Retinal pigment epithelial cell (primary cell): ENCODE data around the gene WHRN.

ENCODE experiments used
- DNase-seq: peaks from one replicate; pipeline ENCODE4 v3.0.0-alpha.2; 2010; ENCODE audit warnings: low read depth
- H3K4me3 ChIP-seq: 2 replicates; pipeline ENCODE4 v1.5.1; 2011; ENCODE audit warnings: mild to moderate bottlenecking, low read length, control low read depth, moderate library complexity
- TF ChIP-seq, protein P1 (sequence below): conservative IDR thresholded peaks from 2 replicates; pipeline ENCODE4 v1.5.1; 2011; ENCODE audit warnings: low read depth, low read length, control low read depth, inconsistent platforms

Gene WHRN

DNA sequence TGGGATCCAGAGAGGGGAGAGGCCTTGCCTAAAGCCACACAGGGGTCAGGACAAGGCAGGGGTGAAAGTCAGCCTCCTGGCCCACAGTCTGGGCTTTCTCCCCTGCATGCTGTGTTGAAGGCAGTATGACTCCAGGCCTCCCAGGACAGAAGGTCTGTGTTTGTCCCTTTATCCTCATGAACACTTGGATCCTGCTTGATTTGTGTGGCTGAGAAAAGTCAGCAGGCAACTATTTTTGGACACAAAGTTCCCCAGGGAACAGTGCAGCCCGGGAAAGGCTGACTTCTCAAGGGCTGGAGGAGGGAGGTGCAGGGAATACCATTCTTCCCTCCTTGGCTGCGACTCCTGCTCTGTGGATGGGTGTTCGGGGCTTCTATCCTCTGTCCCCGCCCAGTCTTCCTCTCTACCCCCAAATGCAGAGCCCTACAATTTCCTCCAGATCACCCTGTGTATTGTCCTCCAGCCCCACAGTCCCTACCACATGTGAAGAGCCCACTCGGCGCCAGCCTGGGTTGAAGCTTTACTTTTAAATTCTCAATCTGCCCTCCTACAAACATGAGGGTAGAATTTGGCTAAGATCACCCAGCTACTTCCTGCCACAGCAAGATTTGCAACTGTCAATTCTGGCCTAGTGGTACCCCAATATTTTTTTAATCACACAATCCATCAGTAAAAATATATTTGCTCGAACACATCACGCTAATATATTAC is 121.6 kb downstream of the WHRN start:
- TF ChIP-seq, protein P1, sequence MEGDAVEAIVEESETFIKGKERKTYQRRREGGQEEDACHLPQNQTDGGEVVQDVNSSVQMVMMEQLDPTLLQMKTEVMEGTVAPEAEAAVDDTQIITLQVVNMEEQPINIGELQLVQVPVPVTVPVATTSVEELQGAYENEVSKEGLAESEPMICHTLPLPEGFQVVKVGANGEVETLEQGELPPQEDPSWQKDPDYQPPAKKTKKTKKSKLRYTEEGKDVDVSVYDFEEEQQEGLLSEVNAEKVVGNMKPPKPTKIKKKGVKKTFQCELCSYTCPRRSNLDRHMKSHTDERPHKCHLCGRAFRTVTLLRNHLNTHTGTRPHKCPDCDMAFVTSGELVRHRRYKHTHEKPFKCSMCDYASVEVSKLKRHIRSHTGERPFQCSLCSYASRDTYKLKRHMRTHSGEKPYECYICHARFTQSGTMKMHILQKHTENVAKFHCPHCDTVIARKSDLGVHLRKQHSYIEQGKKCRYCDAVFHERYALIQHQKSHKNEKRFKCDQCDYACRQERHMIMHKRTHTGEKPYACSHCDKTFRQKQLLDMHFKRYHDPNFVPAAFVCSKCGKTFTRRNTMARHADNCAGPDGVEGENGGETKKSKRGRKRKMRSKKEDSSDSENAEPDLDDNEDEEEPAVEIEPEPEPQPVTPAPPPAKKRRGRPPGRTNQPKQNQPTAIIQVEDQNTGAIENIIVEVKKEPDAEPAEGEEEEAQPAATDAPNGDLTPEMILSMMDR: no peak
- DNase-seq: no peak
- no peak overlapping the region for H3K4me3 ChIP-seq

DNA sequence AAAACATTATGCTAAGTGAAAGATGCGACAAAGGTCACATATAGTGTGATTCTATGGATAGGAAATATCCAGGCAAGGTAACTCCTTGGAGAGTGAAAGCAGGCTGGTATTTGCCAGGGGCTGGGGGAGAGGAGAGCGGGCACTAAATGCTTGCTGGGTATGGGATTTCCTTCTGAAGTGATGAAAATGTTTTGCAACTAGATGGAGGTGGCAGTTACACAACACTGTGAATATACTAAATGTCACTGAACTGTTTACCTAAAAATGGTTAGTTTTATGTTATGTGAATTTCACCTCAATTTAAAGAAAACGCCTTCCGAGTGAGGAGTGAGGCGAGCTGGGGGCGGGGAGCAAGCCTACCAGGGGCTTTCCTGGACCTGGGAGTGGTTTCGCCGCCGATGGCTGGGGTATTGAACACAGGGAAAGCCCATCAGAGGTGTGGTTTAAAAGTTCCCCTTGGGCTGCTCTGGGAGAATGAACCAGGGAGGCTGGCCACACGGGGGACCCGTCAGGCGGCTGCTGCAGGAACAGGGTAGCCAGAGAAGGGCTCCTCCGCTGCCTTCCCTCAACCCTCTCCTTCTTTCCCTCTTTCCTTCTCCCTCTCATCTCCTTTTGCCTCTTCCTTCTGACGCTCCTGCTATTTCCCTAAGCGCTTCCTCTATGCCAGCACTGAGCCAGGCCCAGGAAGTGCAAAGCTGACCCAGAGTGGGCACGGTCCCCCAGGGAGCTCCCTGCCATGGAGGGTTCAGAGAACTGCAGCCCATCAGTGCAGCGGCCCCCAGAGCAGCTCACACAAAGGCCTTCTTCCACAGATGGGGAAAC is 122.4 kb downstream of the WHRN start:
- DNase-seq: no peak
- TF ChIP-seq, protein P1: no peak
- no peak overlapping the region for H3K4me3 ChIP-seq

DNA sequence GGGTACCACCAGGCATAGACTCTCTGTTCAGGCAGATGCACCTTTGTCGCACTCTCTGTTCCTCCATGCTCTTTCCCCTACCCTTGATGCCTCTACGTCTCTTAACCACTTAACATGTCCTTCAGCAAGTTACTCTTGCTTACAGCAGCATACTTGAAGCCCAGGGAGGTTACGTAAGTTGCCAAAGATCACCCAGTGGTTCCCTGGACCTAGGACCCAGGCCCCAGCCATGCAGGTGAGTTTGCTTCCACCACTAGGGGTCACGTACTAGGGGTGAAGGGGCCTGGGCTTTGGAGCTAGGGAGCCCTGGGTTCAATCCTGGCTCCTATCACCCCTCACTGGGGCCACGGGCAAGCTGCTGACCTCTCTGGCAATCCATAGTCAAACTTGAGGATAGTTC is 126.4 kb downstream of the WHRN start:
- TF ChIP-seq, protein P1: no peak
- H3K4me3 ChIP-seq: no peak overlapping the region
- no peak for DNase-seq

DNA sequence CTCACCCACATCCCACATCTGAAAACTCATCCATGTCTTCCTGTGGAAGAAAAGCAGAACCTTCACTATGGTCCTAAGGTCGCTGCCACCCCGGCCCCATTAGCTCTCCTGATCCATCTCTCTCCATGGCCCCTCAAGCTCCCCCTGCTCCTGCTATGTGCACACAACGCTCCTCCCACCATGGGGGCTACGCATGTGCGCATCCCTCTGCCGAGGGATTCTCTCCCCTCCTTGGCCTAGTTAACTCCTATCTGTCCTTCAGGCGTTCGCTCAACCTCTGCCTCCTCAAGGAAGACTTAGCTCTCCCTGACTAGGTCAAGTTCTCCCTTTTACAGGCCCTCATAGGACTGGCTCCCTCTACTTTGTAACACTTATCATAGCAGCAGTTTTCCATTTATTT is 127.3 kb downstream of the WHRN start:
- H3K4me3 ChIP-seq: no peak overlapping the region
- DNase-seq: no peak
- TF ChIP-seq, protein P1: no peak

DNA sequence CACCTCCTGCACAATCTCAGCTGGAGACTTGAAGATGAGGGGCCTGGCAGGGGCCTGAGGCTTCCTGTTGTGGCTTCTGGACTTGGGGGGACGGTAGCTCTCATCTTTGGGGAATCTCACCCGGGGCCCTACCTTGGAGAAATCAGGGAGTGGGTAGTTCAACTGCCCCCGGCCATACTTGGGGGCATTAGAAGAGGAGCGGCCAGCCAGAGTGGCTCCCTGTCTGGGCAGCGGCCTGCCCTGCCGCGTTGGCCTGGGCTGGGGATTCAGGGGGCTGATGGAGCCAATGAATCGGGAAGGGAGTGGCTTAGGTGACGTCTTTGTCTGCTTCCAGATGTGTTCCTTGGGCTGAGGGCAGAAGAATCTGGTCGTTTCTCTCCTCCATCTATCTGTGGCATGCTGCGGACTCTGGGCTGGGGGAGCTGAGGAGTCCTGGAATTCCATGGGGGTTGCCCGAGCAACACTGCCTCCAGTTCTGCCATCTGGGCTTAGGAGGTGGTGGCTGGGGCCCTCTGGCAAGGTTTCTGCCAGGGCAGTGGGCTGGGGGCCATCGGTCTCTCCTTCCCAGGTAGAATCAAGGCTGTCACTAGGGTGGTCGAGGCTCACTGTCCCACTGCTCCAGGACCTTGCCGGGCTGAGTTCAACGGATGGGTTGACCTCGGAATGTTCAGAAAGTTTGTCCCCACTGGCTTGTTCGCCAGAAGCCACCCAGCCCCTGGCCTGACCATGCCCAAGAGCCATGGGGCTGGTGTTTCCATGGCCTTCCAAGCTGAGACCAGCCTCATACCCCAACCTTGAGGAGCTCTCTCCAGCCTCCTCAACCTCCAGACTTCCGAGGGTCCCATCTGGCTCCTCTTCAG is 128.5 kb downstream of the WHRN start:
- no peak for DNase-seq
- TF ChIP-seq, protein P1: no peak

DNA sequence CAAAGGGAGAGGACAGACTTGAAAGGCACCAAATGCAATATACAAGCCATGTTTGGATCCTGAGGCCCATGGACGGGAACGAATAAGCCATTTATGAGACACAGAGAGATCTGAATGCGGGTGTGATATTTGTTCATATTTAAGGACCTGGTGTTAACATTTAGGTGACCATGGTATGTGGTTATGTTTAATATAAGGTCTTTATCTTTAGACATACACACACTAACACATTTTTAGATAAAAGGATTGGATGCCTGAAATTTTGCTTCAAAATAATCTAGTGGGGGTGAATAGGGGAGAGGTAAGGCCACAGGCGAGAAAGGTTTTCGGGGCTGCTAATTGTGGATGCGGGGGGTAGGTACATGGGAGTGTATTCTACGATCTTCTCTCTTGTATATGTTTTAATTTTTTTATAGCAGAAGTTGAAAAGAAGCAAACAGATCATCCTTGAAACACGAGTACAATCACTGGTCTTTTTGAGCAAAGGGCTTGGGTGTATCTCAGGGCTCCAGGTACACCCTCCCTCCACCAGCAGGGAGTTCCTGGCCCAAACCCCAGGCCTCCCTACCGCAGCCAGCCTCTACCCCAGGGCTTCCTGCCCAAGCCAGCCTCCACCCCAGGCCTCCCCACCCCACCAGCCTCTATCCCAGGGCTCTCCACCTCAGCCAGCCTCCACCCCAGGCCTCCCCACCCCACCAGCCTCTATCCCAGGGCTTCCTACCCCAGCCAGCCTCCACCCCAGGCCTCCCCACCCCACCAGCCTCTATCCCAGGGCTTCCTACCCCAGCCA is 129.7 kb downstream of the WHRN start:
- no peak overlapping the region for H3K4me3 ChIP-seq
- TF ChIP-seq, protein P1: no peak
- DNase-seq: no peak

More for the DNA sequence above, 128.5 kb downstream of the WHRN start:
- H3K4me3 ChIP-seq: no peak overlapping the region
